OCI-LY3 (cell line): ENCODE measurements around the gene C4BPB.

Experiments used
- EZH2phosphoT487 ChIP-seq: fragments of 200-600 bp; shearing (Covaris generic); IDR thresholded peaks from 2 replicates; pipeline ENCODE4 v1.6.1; 2018; ENCODE audit warnings: antibody characterized with exemption, mixed run types, low read depth
- TF ChIP-seq, protein P1 (sequence below): fragments of 200-600, 300-600 bp; sonication (generic); IDR thresholded peaks from 2 replicates; pipeline ENCODE4 v1.5.1; 2014; ENCODE audit warnings: antibody characterized with exemption, low read length, low read depth

DNA sequence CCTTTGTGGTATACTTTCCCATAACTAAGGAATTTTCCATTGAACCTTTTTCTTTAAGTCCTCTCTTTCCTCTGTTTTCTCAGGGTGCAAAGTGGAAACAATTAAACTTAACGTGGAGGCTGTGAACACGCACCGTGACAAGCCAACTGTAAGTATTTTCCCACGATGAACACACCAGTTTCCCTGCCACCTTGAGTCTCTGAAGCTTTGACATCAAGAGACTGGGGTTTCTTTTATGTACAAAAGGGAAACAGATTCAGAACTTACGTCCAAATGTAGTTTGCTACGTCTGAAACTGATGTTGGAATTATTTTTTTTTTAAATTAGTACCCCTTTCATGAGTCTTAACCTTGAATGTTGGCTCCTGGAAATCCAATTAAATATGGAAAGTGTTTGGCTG lies 17.2 kb upstream of the C4BPB start:
- TF ChIP-seq, protein P1, sequence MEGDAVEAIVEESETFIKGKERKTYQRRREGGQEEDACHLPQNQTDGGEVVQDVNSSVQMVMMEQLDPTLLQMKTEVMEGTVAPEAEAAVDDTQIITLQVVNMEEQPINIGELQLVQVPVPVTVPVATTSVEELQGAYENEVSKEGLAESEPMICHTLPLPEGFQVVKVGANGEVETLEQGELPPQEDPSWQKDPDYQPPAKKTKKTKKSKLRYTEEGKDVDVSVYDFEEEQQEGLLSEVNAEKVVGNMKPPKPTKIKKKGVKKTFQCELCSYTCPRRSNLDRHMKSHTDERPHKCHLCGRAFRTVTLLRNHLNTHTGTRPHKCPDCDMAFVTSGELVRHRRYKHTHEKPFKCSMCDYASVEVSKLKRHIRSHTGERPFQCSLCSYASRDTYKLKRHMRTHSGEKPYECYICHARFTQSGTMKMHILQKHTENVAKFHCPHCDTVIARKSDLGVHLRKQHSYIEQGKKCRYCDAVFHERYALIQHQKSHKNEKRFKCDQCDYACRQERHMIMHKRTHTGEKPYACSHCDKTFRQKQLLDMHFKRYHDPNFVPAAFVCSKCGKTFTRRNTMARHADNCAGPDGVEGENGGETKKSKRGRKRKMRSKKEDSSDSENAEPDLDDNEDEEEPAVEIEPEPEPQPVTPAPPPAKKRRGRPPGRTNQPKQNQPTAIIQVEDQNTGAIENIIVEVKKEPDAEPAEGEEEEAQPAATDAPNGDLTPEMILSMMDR: no peak
- TF ChIP-seq EZH2phosphoT487: no peak
